Stimulated activated naive CD4-positive, alpha-beta T cell (primary cell): ENCODE measurements around the gene CD46.
A peak's percentile ranks its signal among the peaks of the same experiment; 100 is the strongest.
"Not testable (repeated sequence)": the region's sequence is repeated elsewhere in the genome, so short reads cannot be mapped to it uniquely, and the experiment has no call there.

Experiments used
- DNase-seq, 6 experiments: peaks; one replicate each; lab custom pipeline; 2025; lab: John Stamatoyannopoulos, UW

Gene CD46

DNA sequence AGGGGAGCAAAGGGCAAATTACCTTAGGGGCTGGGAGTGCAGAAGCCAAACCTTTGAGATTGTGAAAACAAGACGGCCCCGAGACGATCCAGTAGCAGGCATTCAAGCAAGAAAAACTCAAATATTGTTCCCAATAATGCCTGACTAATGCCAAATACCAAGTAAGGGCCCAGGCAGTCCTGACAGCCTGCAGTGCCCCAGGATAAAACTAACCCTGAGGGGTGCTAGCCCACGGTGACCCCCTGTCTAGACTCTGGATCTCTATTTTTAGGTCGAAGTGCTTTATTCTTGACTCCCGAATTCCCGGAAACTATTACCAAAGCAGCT, 428 bp upstream of the CD46 start:
- not testable (repeated sequence) for DNase-seq

GRCh38 chr1:207752456-207752998, 673 bp downstream of the CD46 start:
- DNase-seq, result peak in 4 of 6 experiments; percentile 7 to 26 (median 22)

DNA sequence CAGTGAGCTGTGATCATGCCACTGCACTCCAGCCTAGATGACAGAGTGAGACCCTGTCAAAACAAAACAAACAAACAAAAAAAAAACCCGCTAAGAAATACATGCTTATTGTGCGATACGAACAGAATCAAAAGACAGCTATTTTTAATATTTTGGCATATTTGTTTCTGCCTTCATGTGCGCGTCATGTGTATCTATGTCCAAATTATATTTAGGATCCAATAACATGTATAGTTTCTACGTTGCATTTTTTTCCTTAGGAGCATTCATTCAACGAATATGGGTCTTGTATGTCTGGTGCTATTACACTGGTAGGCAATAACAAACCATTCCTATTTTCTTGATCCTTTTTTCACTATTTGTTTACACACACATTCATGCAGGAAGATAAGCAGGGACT, 1.8 kb downstream of the CD46 start:
- no peak for DNase-seq

GRCh38 chr1:207754011-207754410, 2.2 kb downstream of the CD46 start:
- no peak for DNase-seq

GRCh38 chr1:207754974-207755700, 3.3 kb downstream of the CD46 start:
- no peak for DNase-seq

DNA sequence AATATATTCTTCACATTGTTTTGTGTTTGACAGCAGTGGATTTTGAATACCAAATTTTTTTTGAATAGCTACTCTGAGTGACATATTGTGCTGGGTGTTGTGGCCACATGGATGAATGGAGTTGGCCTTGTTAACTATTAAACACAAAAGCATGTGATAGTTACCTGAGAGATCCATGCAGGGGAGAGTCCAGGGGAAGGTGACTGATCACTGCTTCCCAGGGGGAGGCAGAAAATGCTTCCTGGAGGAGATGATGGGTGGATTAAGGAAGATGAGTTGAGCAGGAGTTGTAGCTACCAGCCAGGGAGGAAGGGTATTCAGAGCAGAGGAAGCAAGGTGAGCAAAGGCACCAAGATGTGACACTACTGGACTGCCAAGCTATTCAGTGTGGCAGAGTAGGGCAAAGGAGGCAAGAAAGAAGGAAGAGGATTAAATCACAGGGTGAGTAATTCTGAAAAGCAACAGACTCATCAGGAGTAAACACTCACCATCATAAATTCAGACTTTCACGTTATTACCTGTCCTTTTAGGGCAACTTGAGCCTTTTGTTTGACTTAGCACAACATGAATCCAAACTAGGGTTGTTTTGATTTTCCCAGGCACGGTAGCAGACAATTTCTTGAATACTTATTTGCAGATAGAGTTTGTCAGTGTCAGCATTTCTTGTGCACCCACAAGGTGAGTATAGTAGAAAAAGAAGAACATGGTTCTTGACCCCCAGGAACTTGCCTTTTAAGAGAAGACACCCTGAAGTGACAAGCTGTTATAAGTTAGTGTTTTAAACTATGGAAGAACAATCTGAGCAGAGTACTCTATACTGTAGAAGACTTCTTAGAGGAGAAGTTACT, 4.2 kb downstream of the CD46 start:
- no peak for DNase-seq

- DNase-seq, result no peak
Observed at GRCh38 chr1:207762622-207763021, 10.8 kb downstream of the CD46 start.

- no peak for DNase-seq
Observed at GRCh38 chr1:207763091-207763490, 11.2 kb downstream of the CD46 start.

DNA sequence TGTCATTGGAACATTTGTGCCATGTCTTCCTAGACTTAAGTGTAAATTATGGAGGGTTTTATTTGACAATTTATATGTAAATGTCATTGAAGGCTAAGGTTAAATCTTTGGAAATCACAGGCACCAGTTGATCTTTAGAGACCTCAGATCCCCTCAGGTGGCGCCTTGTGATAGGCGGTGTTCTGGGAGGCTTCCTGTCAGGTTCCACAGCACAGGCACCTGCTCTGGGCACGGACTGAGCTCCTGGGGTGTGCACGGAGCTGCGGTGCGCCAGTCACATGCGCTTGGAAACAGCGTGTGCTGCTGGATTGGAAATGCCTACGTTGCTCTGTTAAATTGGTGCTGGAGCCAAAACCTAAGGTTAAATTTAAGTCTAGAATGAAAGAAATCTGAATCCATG, 12.1 kb downstream of the CD46 start:
- DNase-seq, result no peak

DNA sequence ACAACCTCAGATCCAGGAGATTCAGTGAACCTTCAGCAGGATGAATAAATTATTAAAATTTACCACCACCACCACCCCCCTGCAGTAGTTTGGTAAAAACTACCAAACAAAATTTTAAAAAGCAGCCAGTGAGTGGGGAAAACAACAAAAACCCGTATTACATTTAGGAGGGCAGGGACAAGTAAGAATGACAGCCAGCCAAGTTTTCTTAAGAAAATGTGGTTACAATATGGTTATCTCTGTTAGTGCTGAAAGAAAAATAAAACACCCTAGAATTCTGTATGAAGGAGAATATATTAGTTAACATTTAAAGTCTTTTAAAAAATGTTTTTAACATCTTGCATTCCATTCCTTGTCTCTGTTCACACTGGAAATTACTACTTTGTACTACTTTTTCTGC, 14.7 kb downstream of the CD46 start:
- DNase-seq, result no peak

DNA sequence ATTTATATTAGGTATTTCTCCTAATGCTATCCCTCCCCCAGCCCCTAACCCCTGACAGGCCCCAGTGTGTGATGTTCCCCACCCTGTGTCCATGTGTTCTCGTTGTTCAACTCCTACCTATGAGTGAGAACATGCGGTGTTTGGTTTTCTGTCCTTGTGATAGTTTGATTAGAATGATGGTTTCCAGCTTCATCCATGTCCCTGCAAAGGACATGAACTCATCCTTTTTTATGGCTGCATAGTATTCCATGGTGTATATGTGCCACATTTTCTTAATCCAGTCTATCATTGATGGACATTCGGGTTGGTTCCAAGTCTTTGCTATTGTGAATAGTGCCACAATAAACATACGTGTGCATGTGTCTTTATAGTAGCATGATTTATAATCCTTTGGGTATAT, 18.7 kb downstream of the CD46 start:
- not testable (repeated sequence) for DNase-seq

DNA sequence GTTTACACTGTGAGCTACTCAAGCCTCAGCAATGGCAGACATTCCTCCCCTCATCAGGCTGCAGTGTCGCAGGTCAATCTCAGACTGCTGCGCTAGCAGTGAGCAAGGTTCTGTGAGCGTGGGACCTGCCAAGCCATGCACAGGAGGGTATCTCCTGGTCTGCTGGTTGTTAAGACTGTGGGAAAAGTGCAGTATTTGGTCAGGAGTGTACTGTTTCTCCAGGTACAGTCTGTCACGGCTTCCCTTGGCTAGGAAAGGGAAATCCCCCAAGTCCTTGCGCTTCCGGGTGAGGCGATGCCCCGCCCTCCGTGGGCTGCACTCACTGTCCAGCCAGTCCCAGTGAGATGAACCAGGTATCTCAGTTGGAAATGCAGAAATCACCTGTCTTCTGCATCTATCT, 24.2 kb downstream of the CD46 start:
- DNase-seq, result not testable (repeated sequence)

DNA sequence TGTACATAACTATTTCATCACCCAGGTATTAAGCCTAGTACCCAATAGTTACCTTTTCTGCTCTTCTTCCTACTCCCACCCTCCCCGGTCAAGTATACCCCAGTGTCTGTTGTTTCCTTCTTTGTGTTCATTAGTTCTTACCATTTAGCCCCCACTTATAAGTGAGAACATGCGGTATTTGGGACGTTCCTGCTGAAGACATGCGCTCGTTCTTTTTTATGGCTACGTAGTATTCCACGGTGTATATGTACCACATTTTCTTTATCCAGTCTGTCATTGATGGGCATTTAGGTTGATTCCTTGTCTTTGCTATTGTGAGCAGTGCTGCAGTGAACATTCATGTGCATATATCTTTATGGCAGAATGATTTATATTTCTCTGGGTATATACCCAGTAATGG, 25.6 kb downstream of the CD46 start:
- DNase-seq, result not testable (repeated sequence)

- DNase-seq, result no peak
Observed at GRCh38 chr1:207779008-207779407, 27.2 kb downstream of the CD46 start.

DNA sequence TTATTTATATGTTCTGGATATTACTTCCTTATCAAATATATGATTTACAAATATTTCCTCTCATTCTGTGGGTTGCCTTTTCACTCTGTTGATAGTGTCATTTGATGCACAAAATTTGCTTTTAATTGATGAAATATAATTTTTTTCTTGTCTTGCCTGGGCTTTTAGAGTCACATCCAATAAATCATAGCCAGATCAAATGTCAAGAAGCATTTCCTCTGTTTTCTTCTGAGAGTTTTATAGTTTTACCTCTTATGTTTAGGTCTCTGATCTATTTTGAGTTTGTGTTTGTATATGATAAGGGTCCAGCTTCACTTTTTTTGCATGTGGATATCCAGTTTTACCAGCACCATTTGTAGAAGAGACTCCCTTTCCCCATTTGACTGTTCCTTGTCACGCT, 29.5 kb downstream of the CD46 start:
- no peak for DNase-seq

- DNase-seq, result no peak
Observed at GRCh38 chr1:207787776-207788175, 35.9 kb downstream of the CD46 start.

DNA sequence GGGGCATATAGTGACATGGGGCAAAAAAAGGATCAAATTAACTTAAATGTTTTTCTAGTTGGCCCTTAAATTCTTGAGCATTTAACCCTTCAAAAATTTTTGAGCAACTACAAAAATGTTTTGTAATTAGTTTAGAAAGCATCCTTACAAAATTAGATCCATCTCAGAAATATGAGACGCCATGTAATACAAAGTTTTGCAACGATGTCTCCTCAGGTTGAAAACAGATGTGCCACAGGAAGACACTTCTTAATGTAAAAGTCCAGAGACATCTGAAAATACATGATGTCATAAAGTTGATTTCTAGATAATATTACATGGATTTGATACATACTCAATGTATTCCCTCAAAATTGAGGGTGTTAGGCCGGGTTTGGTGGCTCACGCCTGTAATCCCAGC, 37.5 kb downstream of the CD46 start:
- DNase-seq, result no peak

DNA sequence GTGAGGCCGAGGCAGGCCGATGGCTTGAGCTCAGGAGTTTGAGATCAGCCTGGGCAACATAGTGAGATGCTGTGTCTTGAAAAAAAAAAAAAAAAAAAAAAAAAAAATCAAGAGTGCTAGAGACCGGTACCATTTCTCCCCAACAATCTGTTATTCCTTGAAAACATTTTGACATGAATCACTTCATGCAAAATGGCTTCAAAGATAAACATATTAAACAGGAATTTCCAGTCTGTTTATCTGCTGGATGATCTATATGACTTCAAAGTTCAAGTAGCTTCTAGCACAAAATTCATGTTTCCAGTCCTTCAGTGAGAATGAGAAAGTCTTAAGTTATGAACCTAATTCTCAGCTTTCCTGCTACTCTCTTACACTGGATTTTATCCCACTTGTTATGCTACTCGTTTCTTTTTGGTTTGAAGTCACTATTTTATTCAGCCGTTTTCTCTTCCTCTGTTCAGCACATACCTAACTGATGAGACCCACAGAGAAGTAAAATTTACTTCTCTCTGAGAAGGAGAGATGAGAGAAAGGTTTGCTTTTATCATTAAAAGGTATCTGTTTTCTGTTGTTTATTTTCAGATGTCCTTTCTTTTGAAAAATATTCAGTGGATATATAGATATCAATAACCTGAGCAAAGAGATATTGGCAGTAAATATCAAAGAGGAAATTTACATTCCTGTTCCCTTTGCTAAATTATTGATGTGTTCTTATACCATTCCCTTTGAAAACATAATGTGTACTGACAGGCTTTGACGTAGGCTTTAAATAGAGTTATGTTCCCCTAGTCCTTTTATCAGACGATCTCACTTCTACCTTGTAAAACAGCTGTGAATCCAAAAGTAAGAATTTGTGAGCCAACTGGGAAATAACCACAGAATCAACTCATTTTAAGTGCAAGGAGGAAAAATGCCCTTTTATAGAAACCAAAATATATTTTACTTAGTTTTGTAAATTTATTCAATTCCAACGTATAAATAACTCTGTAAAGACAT, 38.2 kb downstream of the CD46 start:
- no peak for DNase-seq

DNA sequence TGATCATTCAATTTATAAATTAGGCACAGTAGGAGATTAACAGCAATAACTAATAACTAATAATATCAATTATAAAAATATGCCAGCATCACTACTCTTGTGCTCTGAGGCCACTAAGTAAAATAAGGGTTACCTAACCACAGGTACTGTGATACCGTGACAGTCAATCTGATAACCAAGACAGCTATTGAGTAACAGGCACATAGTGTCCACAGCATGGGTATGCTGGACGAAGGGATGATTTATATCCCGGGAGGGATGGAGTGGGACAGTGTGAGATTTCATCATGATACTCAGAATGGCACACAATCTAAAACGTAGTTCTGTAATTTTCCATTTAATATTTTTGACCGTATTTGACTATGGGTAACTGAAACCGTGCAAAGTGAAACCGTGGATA, 39.4 kb downstream of the CD46 start:
- DNase-seq, result no peak

DNA sequence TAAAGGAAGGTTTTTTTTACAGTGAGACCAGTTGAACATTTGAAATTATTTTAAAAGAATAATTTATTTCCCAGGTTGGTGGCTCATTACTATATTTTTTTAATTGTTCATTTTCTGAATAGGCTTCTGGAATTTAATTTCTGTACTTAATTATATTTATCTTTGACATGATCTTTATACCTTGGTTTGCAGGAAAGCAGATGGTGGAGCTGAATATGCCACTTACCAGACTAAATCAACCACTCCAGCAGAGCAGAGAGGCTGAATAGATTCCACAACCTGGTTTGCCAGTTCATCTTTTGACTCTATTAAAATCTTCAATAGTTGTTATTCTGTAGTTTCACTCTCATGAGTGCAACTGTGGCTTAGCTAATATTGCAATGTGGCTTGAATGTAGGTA, 41.5 kb downstream of the CD46 start:
- no peak for DNase-seq

GRCh38 chr1:207794861-207795260, 43.0 kb downstream of the CD46 start:
- DNase-seq, result no peak
